GM19025 (cell line): ENCODE data around the gene ORAI2.
A peak's percentile ranks its signal among the peaks of the same experiment; 100 is the strongest.
"Not testable (repeated sequence)": the region's sequence is repeated elsewhere in the genome, so short reads cannot be mapped to it uniquely, and the experiment has no call there.

Experiments
- ATAC-seq: cut with Tn5 transposase; IDR thresholded peaks from one replicate; pipeline ENCODE4 v1.9.1; 2021; ENCODE audit warnings: mild to moderate bottlenecking, low read depth, moderate library complexity; ENCODE audit not compliant: unreplicated experiment

ORAI2 gene

GRCh38 chr7:102433219-102434038 is at the start of gene ORAI2:
ORAI2 (plus strand) TSS chr7:102433575; CDS start chr7:102438957, 5,382 bp downstream.
- peak; percentile 69 for ATAC-seq

GRCh38 chr7:102387064-102387463 is 46.3 kb upstream of the ORAI2 start:
- ATAC-seq: no peak

GRCh38 chr7:102389810-102390209 is 43.6 kb upstream of the ORAI2 start:
- no peak for ATAC-seq

- ATAC-seq: no peak
Measured at GRCh38 chr7:102390697-102391484, 42.5 kb upstream of the ORAI2 start.

- no peak for ATAC-seq
Measured at GRCh38 chr7:102392330-102392729, 41.0 kb upstream of the ORAI2 start.

- no peak for ATAC-seq
Measured at GRCh38 chr7:102393467-102393866, 39.9 kb upstream of the ORAI2 start.

GRCh38 chr7:102395592-102395872 is 37.8 kb upstream of the ORAI2 start:
- no peak for ATAC-seq

- ATAC-seq: peak; percentile 98
Measured at GRCh38 chr7:102395873-102396709, 37.3 kb upstream of the ORAI2 start, which contains the start of gene PRKRIP1. PRKRIP1 (plus strand) TSS chr7:102396363; CDS start chr7:102396412, 49 bp downstream.

- ATAC-seq: no peak
Measured at GRCh38 chr7:102396710-102397019, 36.7 kb upstream of the ORAI2 start.

GRCh38 chr7:102398543-102398942 is 34.8 kb upstream of the ORAI2 start:
- no peak for ATAC-seq

GRCh38 chr7:102400360-102400759 is 33.0 kb upstream of the ORAI2 start:
- no peak for ATAC-seq

GRCh38 chr7:102403563-102403962 is 29.8 kb upstream of the ORAI2 start:
- no peak for ATAC-seq

- ATAC-seq: peak; percentile 70
Measured at GRCh38 chr7:102404005-102404861, 29.1 kb upstream of the ORAI2 start.

- not testable (repeated sequence) for ATAC-seq
Measured at GRCh38 chr7:102404862-102405188, 28.6 kb upstream of the ORAI2 start.

- ATAC-seq: no peak
Measured at GRCh38 chr7:102407910-102408309, 25.5 kb upstream of the ORAI2 start.

GRCh38 chr7:102408530-102408929 is 24.8 kb upstream of the ORAI2 start:
- peak; percentile 57 for ATAC-seq

- ATAC-seq: no peak
Measured at GRCh38 chr7:102409340-102409739, 24.0 kb upstream of the ORAI2 start.

- no peak for ATAC-seq
Measured at GRCh38 chr7:102410123-102410522, 23.3 kb upstream of the ORAI2 start.

- ATAC-seq: no peak
Measured at GRCh38 chr7:102410918-102411317, 22.5 kb upstream of the ORAI2 start.

GRCh38 chr7:102412548-102412947 is 20.8 kb upstream of the ORAI2 start:
- ATAC-seq: no peak
